C4-2B (cell line): ENCODE measurements around the gene YTHDC2.

Experiments
- ZFX ChIP-seq: fragments of 450-650 bp; IDR thresholded peaks from 2 replicates; pipeline ENCODE4 v1.6.1; 2017
- TF ChIP-seq, protein P1 (sequence below): fragments of 450-650 bp; conservative IDR thresholded peaks from 2 replicates; pipeline ENCODE4 v1.5.1; 2017; ENCODE audit warnings: mild to moderate bottlenecking

DNA sequence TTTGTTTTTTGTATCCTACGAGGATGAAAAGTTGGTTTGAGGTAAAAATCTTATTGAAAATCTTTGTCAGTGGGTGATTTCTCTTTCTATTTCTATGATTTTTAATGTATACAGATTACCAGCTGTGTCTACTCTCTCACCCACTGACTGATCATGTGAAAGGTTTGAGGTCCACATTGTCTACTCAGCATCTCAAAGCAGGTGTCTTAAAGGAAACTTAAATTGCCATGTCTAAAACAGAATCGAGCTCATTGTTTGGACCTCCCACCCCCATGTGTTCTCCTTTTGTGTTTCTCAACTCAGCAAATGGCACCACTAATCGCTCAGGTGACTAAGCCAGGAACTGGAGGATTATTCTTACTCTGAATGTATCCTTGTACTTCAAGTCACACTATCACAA lies 121.5 kb downstream of the YTHDC2 start:
- TF ChIP-seq, protein P1, sequence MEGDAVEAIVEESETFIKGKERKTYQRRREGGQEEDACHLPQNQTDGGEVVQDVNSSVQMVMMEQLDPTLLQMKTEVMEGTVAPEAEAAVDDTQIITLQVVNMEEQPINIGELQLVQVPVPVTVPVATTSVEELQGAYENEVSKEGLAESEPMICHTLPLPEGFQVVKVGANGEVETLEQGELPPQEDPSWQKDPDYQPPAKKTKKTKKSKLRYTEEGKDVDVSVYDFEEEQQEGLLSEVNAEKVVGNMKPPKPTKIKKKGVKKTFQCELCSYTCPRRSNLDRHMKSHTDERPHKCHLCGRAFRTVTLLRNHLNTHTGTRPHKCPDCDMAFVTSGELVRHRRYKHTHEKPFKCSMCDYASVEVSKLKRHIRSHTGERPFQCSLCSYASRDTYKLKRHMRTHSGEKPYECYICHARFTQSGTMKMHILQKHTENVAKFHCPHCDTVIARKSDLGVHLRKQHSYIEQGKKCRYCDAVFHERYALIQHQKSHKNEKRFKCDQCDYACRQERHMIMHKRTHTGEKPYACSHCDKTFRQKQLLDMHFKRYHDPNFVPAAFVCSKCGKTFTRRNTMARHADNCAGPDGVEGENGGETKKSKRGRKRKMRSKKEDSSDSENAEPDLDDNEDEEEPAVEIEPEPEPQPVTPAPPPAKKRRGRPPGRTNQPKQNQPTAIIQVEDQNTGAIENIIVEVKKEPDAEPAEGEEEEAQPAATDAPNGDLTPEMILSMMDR = no peak
- no peak for TF ChIP-seq ZFX
